Adrenal gland (tissue), 5 donors: Measurements from ENCODE around the gene CXXC5.

Experiments
- CTCF ChIP-seq, 6 experiments: fragments of 450-650 bp in 4 of 6; fragments of 200-600 bp in 2 of 6; sonication (generic) in 1 of 6; IDR thresholded peaks; 1 replicate in 5 of 6; 2 replicates in 1 of 6; pipeline versions ENCODE4 v1.5.1 to v1.8.0; 2016 to 2021; ENCODE audit warnings: antibody characterized with exemption in 6 of 6, mild to moderate bottlenecking in 2 of 6, moderate library complexity in 1 of 6
- POLR2A ChIP-seq, 2 donors: fragments of 450-650 bp; IDR thresholded peaks; one replicate each; pipeline ENCODE4 v1.6.1; 2017; ENCODE audit warnings: antibody characterized with exemption in 2 of 2, mild to moderate bottlenecking in 2 of 2, moderate library complexity in 1 of 2
- donor health status: DM: no; HTN: no; CAD: no.

- TF ChIP-seq POLR2A (IDR thresholded peaks at IDR 0.05) (no peak), CTCF (IDR thresholded peaks at IDR 0.05) (no peak)
These were observed 33.3 kb downstream of the CXXC5 start for GRCh38 chr5:139681466-139681865.
